ENCODE data around the gene C16orf95.
"Not testable (repeated sequence)": the region's sequence is repeated elsewhere in the genome, so short reads cannot be mapped to it uniquely, and the experiment has no call there.

Gene C16orf95

GRCh38 chr16:87274794-87275193 lies 42.4 kb downstream of the C16orf95 start:
- Histone ChIP-seq H3K27ac (ENCODE audit: insufficient read depth, low read length, poor library complexity, severe bottlenecking) (no peak overlapping the region), H3K4me3 (ENCODE audit: insufficient read depth, low read depth, low read length, poor library complexity, severe bottlenecking) (no peak overlapping the region), H3K4me1 (ENCODE audit: control insufficient read depth, insufficient read depth, low read length, poor library complexity, severe bottlenecking) (no peaks in the 10 kb centered on the region), H3K9me3 (ENCODE audit: control insufficient read depth, low read length) (no peaks in the 10 kb centered on the region), H3K36me3 (ENCODE audit: control insufficient read depth, insufficient read depth, low read length) (no peaks in the 10 kb centered on the region), H3K27me3 (replicated peaks; ENCODE audit: control insufficient read depth, insufficient read depth, low read length, poor library complexity, severe bottlenecking) (no peaks in the 10 kb centered on the region)
- DNase-seq: no peak

- no peaks in the 10 kb centered on the region for H3K9me3 ChIP-seq (ENCODE audit: control insufficient read depth, low read length)
- H3K36me3 ChIP-seq (ENCODE audit: control insufficient read depth, insufficient read depth, low read length): no peaks in the 10 kb centered on the region
- H3K4me1 ChIP-seq (ENCODE audit: control insufficient read depth, insufficient read depth, low read length, poor library complexity, severe bottlenecking): no peaks in the 10 kb centered on the region
- no peak overlapping the region for H3K27ac ChIP-seq (ENCODE audit: insufficient read depth, low read length, poor library complexity, severe bottlenecking)
- no peaks in the 10 kb centered on the region for H3K27me3 ChIP-seq (replicated peaks; ENCODE audit: control insufficient read depth, insufficient read depth, low read length, poor library complexity, severe bottlenecking)
- no peak overlapping the region for H3K4me3 ChIP-seq (ENCODE audit: insufficient read depth, low read depth, low read length, poor library complexity, severe bottlenecking)
- DNase-seq: no peak
These were observed 43.6 kb downstream of the C16orf95 start for GRCh38 chr16:87273471-87274030.

- no peak for DNase-seq
- Histone ChIP-seq H3K4me3 (ENCODE audit: insufficient read depth, low read depth, low read length, poor library complexity, severe bottlenecking) (no peak overlapping the region), H3K9me3 (ENCODE audit: control insufficient read depth, low read length) (no peaks in the 10 kb centered on the region), H3K27ac (ENCODE audit: insufficient read depth, low read length, poor library complexity, severe bottlenecking) (no peak overlapping the region), H3K4me1 (ENCODE audit: control insufficient read depth, insufficient read depth, low read length, poor library complexity, severe bottlenecking) (no peaks in the 10 kb centered on the region), H3K36me3 (ENCODE audit: control insufficient read depth, insufficient read depth, low read length) (no peaks in the 10 kb centered on the region), H3K27me3 (replicated peaks; ENCODE audit: control insufficient read depth, insufficient read depth, low read length, poor library complexity, severe bottlenecking) (no peaks in the 10 kb centered on the region)
These were observed 45.9 kb downstream of the C16orf95 start for GRCh38 chr16:87271256-87271655.

DNA sequence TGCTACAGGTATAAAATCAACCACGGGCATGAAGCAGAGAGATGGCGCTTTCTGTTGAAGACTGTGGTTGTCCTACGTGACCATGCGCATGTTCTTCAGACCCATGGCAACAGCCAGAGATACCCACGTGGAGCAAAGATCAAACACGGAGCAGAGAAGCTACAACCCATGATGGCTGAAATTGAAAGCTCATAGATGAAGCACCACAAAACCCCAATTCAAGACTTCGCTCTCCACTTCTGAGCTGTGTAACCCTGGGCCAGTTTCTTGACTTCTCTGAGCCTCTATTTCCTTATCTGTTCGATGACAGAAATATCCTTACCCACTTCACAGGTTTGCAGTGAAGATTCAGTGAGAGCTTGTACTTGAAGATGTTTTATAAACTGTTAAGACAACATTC lies 49.6 kb downstream of the C16orf95 start:
- DNase-seq: no peak
- Histone ChIP-seq H3K4me1 (ENCODE audit: control insufficient read depth, insufficient read depth, low read length, poor library complexity, severe bottlenecking) (no peaks in the 10 kb centered on the region), H3K27ac (ENCODE audit: insufficient read depth, low read length, poor library complexity, severe bottlenecking) (no peak overlapping the region), H3K4me3 (ENCODE audit: insufficient read depth, low read depth, low read length, poor library complexity, severe bottlenecking) (no peak overlapping the region), H3K9me3 (ENCODE audit: control insufficient read depth, low read length) (no peaks in the 10 kb centered on the region), H3K27me3 (replicated peaks; ENCODE audit: control insufficient read depth, insufficient read depth, low read length, poor library complexity, severe bottlenecking) (no peaks in the 10 kb centered on the region), H3K36me3 (ENCODE audit: control insufficient read depth, insufficient read depth, low read length) (no peaks in the 10 kb centered on the region)

GRCh38 chr16:87266846-87267245 lies 50.3 kb downstream of the C16orf95 start:
- Histone ChIP-seq H3K9me3 (ENCODE audit: control insufficient read depth, low read length) (no peaks in the 10 kb centered on the region), H3K27me3 (replicated peaks; ENCODE audit: control insufficient read depth, insufficient read depth, low read length, poor library complexity, severe bottlenecking) (no peaks in the 10 kb centered on the region), H3K4me3 (ENCODE audit: insufficient read depth, low read depth, low read length, poor library complexity, severe bottlenecking) (no peak overlapping the region), H3K4me1 (ENCODE audit: control insufficient read depth, insufficient read depth, low read length, poor library complexity, severe bottlenecking) (no peaks in the 10 kb centered on the region), H3K27ac (ENCODE audit: insufficient read depth, low read length, poor library complexity, severe bottlenecking) (no peak overlapping the region), H3K36me3 (ENCODE audit: control insufficient read depth, insufficient read depth, low read length) (no peaks in the 10 kb centered on the region)
- DNase-seq: no peak

- H3K4me3 ChIP-seq (ENCODE audit: insufficient read depth, low read depth, low read length, poor library complexity, severe bottlenecking): no peak overlapping the region
- H3K36me3 ChIP-seq (ENCODE audit: control insufficient read depth, insufficient read depth, low read length): no peaks in the 10 kb centered on the region
- H3K27ac ChIP-seq (ENCODE audit: insufficient read depth, low read length, poor library complexity, severe bottlenecking): no peak overlapping the region
- H3K4me1 ChIP-seq (ENCODE audit: control insufficient read depth, insufficient read depth, low read length, poor library complexity, severe bottlenecking): no peaks in the 10 kb centered on the region
- no peak for DNase-seq
- no peaks in the 10 kb centered on the region for H3K9me3 ChIP-seq (ENCODE audit: control insufficient read depth, low read length)
- H3K27me3 ChIP-seq (replicated peaks; ENCODE audit: control insufficient read depth, insufficient read depth, low read length, poor library complexity, severe bottlenecking): no peaks in the 10 kb centered on the region
These were observed 51.9 kb downstream of the C16orf95 start for GRCh38 chr16:87265261-87265660.

- Histone ChIP-seq H3K36me3 (ENCODE audit: control insufficient read depth, insufficient read depth, low read length) (no peaks in the 10 kb centered on the region), H3K27ac (ENCODE audit: insufficient read depth, low read length, poor library complexity, severe bottlenecking) (no peak overlapping the region), H3K4me3 (ENCODE audit: insufficient read depth, low read depth, low read length, poor library complexity, severe bottlenecking) (no peak overlapping the region), H3K27me3 (replicated peaks; ENCODE audit: control insufficient read depth, insufficient read depth, low read length, poor library complexity, severe bottlenecking) (no peaks in the 10 kb centered on the region), H3K4me1 (ENCODE audit: control insufficient read depth, insufficient read depth, low read length, poor library complexity, severe bottlenecking) (no peaks in the 10 kb centered on the region), H3K9me3 (ENCODE audit: control insufficient read depth, low read length) (no peaks in the 10 kb centered on the region)
- no peak for DNase-seq
These were observed 52.6 kb downstream of the C16orf95 start for GRCh38 chr16:87264634-87265033.

DNA sequence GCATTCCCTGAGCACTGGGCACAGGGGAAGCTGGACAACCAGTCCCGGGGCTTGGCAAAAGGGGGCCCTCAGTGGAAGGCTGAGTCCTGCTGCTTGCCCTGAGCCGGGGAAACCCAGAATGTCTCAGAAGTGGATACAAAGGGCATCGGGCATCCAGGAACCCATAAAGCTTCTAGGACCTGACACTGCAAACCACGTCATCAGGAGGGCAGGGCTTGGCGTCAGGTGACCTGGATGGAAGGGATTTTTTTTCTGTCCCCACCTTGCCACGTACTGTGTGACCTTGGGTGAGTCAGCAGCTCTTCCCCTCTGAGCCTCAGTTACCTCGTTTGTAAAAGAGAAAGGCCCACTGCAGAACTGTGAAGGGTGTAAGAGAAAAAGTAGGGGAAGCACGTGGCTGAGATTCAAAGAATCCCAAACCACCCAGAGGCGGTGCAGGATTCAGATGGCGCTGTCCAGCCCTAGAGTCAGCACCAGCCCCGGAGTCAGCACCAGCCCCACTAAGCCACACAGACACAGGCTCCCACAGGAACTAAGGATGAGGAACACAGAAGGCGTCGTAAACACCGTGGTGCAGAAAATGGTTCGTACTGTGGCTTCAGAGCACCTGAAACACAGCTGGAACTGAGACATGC lies 53.7 kb downstream of the C16orf95 start:
- no peak overlapping the region for H3K4me3 ChIP-seq (ENCODE audit: insufficient read depth, low read depth, low read length, poor library complexity, severe bottlenecking)
- no peaks in the 10 kb centered on the region for H3K27me3 ChIP-seq (replicated peaks; ENCODE audit: control insufficient read depth, insufficient read depth, low read length, poor library complexity, severe bottlenecking)
- no peaks in the 10 kb centered on the region for H3K9me3 ChIP-seq (ENCODE audit: control insufficient read depth, low read length)
- H3K4me1 ChIP-seq (ENCODE audit: control insufficient read depth, insufficient read depth, low read length, poor library complexity, severe bottlenecking): no peaks in the 10 kb centered on the region
- no peak overlapping the region for H3K27ac ChIP-seq (ENCODE audit: insufficient read depth, low read length, poor library complexity, severe bottlenecking)
- H3K36me3 ChIP-seq (ENCODE audit: control insufficient read depth, insufficient read depth, low read length): no peaks in the 10 kb centered on the region
- no peak for DNase-seq

DNA sequence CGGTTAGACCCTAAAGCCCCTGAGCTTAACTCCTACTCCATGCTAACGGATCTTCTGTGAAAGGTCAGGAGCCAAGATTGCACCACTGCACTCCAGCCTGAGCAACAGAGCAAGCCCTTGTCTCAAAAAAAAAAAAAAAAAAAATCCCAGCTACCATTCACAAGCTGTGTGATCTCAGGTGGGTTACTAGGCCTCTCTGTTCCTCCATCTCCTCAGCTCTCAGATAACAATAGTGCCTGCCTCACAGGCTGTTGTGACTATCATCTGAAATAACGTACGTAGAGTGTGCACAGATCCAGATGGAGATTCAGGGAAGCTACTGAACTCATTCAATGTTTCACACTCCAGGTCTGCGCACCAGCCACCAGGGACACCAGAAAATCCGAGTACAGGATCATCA lies 57.8 kb downstream of the C16orf95 start:
- Histone ChIP-seq H3K4me1 (ENCODE audit: control insufficient read depth, insufficient read depth, low read length, poor library complexity, severe bottlenecking) (no peaks in the 10 kb centered on the region), H3K36me3 (ENCODE audit: control insufficient read depth, insufficient read depth, low read length) (no peaks in the 10 kb centered on the region), H3K9me3 (ENCODE audit: control insufficient read depth, low read length) (no peaks in the 10 kb centered on the region), H3K27me3 (replicated peaks; ENCODE audit: control insufficient read depth, insufficient read depth, low read length, poor library complexity, severe bottlenecking) (no peaks in the 10 kb centered on the region), H3K4me3 (ENCODE audit: insufficient read depth, low read depth, low read length, poor library complexity, severe bottlenecking) (no peak overlapping the region), H3K27ac (ENCODE audit: insufficient read depth, low read length, poor library complexity, severe bottlenecking) (no peak overlapping the region)
- DNase-seq: no peak

DNA sequence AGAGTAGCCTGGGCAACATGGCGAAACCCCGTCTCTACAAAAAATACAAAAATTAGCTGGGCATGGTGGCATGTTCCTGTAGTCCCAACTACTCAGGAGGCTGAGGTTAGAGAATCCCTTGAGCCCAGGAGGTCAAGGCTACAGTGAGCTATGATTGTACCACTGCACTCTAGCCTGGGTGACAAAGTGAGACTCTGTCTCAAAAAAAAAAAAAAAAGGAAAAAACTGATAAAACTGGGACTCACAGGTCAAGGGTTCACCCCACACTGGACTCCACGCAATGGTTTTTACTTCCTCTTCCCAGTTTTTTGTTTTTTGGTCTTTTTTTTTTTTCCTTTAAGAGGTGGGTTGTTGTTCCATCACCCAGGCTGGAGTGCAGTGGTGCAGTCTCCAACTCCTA lies 58.5 kb downstream of the C16orf95 start:
- DNase-seq; H3K9me3 ChIP-seq (ENCODE audit: control insufficient read depth, low read length); H3K27ac ChIP-seq (ENCODE audit: insufficient read depth, low read length, poor library complexity, severe bottlenecking); H3K27me3 ChIP-seq (replicated peaks; ENCODE audit: control insufficient read depth, insufficient read depth, low read length, poor library complexity, severe bottlenecking); H3K4me1 ChIP-seq (ENCODE audit: control insufficient read depth, insufficient read depth, low read length, poor library complexity, severe bottlenecking); H3K4me3 ChIP-seq (ENCODE audit: insufficient read depth, low read depth, low read length, poor library complexity, severe bottlenecking); H3K36me3 ChIP-seq (ENCODE audit: control insufficient read depth, insufficient read depth, low read length): not testable (repeated sequence)

Measured in effector memory CD4-positive, alpha-beta T cell (primary cell).